AG09309 (cell line): ENCODE results near the gene TEAD4.

ENCODE experiments used
- DNase-seq: peaks from one replicate; pipeline ENCODE4 v3.0.0-alpha.2; 2010; ENCODE audit warnings: low read depth
- H3K4me3 ChIP-seq: 2 replicates; pipeline ENCODE4 v1.5.1; 2011; ENCODE audit warnings: mild to moderate bottlenecking, low read depth, low read length, moderate library complexity; ENCODE audit not compliant: control insufficient read depth
- TF ChIP-seq, protein P1 (sequence below): IDR thresholded peaks from 2 replicates; pipeline ENCODE4 v1.5.1; 2011; ENCODE audit warnings: mild to moderate bottlenecking, low read depth, low read length, inconsistent platforms; ENCODE audit not compliant: insufficient read depth, control insufficient read depth; ENCODE audit errors: missing control alignments

The TEAD4 gene

DNA sequence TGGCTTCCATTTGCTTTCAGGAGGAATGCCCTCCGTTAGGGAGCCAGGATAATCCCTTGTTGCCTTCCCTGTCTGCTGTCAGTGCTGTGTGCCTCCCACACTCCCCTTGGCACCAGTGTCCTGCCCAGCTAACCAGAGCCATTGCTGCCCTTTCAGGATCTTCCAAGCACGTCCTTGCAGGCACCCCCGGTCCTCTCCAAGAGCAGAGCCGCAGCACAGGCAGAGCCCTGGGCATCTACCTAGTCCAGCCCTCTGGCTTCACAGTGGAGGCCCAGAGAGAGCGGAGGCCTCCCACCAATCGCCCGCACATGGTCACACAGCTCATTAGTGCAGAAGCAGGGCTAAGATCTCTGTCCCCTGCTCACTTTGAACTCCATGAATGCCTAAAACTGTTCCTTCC is 79.0 kb downstream of the TEAD4 start:
- H3K4me3 ChIP-seq: no peak overlapping the region
- DNase-seq: no peak
- TF ChIP-seq, protein P1, sequence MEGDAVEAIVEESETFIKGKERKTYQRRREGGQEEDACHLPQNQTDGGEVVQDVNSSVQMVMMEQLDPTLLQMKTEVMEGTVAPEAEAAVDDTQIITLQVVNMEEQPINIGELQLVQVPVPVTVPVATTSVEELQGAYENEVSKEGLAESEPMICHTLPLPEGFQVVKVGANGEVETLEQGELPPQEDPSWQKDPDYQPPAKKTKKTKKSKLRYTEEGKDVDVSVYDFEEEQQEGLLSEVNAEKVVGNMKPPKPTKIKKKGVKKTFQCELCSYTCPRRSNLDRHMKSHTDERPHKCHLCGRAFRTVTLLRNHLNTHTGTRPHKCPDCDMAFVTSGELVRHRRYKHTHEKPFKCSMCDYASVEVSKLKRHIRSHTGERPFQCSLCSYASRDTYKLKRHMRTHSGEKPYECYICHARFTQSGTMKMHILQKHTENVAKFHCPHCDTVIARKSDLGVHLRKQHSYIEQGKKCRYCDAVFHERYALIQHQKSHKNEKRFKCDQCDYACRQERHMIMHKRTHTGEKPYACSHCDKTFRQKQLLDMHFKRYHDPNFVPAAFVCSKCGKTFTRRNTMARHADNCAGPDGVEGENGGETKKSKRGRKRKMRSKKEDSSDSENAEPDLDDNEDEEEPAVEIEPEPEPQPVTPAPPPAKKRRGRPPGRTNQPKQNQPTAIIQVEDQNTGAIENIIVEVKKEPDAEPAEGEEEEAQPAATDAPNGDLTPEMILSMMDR: no peak

DNA sequence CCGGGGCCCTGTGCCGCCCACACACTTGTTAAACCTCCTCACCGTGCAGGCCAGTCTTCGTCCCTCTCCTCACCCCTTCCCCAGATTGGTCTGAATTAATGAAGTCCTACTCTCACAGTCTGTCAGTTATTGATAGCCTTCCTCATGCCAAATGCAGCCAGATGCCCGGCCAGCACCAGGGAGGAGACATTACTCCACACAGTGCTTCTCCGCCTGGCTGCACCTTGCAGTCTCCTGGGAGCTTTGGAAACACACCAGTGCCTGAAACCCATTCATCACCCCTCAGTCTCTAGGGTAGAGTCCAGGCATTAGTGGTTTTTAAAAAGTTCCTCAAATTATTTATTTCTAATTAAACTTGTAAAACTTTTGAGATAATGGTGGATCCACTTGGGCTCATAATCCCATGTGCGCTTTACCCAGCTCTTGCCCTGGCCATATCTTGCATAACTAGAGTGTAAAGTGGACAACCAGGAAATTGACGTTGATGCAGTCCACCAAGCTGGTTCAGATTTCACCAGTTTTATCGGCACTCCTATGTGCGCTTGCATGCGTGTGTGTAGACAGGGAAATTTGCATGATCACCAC is 79.8 kb downstream of the TEAD4 start:
- H3K4me3 ChIP-seq: no peak overlapping the region
- TF ChIP-seq, protein P1: no peak
- DNase-seq: no peak

DNA sequence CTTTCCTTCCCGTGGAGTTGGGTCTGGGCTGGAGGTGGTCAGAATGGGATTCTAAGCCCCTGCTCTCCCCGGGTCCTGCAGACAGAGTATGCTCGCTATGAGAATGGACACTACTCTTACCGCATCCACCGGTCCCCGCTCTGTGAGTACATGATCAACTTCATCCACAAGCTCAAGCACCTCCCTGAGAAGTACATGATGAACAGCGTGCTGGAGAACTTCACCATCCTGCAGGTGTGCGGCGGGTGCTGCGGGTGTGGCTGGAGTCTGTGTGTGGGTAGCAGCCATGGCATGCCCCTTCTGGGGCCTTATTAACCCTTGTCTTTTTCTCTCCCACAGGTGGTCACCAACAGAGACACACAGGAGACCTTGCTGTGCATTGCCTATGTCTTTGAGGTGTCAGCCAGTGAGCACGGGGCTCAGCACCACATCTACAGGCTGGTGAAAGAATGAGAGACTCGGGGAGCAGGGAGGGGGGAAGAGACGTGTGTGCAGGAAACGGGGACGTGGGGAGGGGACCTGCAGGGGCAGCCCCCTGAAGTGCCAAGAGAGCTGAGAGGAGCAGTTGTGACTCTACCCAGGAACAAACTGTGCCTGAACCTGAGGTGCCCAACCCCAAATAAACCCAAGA is 80.9 kb downstream of the TEAD4 start:
- no peak for DNase-seq
- H3K4me3 ChIP-seq: no peak overlapping the region
- TF ChIP-seq, protein P1: no peak

DNA sequence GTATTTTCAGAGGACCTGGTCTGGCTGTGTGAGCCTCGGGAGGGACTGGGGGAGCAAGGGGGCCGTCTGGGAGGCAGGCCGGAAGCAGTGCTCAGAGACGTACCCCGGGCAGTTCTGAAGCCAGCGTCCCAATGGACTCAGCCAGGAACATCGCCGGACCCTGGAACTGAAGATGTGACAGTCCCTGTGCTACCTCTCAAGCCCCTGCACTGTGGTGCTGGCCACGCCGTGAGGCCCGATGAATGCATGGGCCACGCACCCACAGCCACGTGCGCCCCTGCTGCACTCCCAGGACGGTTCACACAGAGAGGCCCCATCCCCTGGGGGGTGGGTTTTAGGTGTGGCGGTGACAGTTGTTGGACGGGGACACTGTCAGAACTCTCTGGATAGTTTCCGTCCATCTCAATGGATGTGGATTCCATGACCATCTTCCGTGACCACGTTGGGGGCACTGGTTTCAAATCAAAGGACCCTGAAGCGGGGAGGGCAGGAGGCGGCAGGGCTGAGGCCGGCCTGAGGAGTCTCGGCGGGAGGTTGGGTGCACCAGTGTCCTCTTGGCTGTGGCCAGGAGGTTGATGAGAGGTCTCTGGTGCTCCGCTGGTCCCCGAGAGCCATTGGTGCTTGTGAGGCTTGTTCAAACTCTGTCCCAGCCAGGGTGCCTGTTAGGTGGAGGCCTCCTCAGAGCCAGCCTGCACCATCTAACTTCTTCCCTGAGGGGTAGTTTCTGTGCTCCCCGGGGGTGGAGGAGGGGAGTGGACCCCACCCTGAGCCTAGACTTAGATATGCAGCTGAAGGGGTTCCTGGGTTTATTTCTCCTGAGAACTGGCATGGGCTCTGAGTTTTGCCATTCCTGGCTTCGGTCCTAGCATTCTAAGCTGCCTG is 81.7 kb downstream of the TEAD4 start:
- DNase-seq: no peak
- TF ChIP-seq, protein P1: no peak
- H3K4me3 ChIP-seq: no peak overlapping the region

DNA sequence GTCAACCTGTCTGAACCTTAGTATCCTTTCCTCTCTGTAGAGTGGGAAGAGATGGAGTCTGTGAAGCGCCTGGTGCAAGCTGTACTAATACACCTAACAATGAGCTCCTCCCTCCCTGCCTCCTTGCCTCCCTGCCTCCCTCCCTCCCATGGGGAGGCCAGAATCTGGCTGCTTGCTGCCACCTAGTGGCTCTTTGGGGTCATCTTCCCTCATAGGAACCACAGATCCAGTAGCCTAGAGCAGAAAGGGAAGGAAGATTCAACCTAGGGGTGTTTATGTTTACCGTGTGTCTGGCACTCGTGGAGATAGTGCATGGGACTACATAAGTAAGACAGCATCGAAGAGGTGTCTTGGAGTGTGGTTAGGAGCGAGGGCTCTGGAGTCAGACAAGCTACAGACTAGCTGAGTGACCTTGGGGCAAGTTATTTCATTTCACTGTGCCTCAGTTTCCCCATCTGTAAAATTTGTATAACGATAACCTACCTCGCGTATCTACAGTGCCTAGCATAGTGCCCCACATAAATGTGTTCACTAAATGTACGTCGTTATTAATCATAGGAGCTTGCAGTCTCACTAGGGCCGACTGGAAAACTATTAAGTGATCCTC is 82.5 kb downstream of the TEAD4 start:
- DNase-seq: peak; percentile 8
- TF ChIP-seq, protein P1: peak; percentile 82
- no peak overlapping the region for H3K4me3 ChIP-seq

DNA sequence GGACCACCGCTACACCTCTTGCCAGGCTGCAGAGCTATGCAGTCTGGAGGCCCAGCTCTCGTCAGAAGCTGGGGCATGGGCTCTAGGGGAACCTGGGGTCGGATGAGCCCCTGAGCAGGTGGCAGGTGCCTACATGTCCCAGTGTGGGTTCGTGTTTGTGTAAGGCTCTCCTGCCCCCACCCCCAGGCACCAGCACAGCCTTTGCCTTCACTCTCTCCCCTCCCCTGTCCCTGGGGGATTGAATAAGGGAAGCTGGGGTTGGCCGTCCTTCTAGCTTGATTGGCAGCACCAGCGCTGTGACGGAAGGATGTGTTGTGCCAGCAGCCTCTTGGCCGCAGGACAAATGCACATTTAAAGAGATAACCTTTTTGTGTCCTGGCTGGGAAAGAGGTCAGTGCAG is 83.2 kb downstream of the TEAD4 start:
- H3K4me3 ChIP-seq: no peak overlapping the region
- no peak for DNase-seq
- TF ChIP-seq, protein P1: no peak
